HepG2 (cell line): ENCODE measurements around the gene LCN2. TPM values are rescaled to one million over a fixed set of nuclear protein-coding genes. Genes with fewer than 3 reads are reported as not detected.
A peak's percentile ranks its signal among the peaks of the same experiment; 100 is the strongest.

ENCODE experiments used
- ASH2L ChIP-seq: fragments of 300-600, 200-600 bp; sonication (generic); IDR thresholded peaks from 2 replicates; pipeline ENCODE4 v1.7.0; 2017; ENCODE audit warnings: low read depth, mild to moderate bottlenecking, moderate library complexity, mixed read lengths, low read length; ENCODE audit not compliant: insufficient read length
- HDAC2 ChIP-seq: sonication (generic); formaldehyde crosslinking; IDR thresholded peaks from 2 replicates; pipeline ENCODE4 v1.4.0; 2020; ENCODE audit warnings: missing genetic modification reagents
- KAT7 ChIP-seq: IDR thresholded peaks from 2 replicates; pipeline ENCODE4 v1.6.1; 2018; ENCODE audit warnings: borderline replicate concordance, missing compliant biosample characterization
- KMT2A ChIP-seq: sonication (generic); formaldehyde crosslinking; IDR thresholded peaks from 2 replicates; pipeline ENCODE4 v1.4.0; 2020; ENCODE audit warnings: missing genetic modification reagents
- MXI1 ChIP-seq: IDR thresholded peaks from 3 replicates; pipeline ENCODE4 v1.6.1; 2012; ENCODE audit warnings: low read depth, low read length, inconsistent platforms, borderline replicate concordance
- NCOA2 ChIP-seq: sonication (generic); formaldehyde crosslinking; IDR thresholded peaks from 2 replicates; pipeline ENCODE4 v1.8.0; 2022; ENCODE audit warnings: inconsistent platforms
- POLR2G ChIP-seq: fragments of 200-400 bp; formaldehyde crosslinking; IDR thresholded peaks from 2 replicates; pipeline ENCODE4 v1.6.1; 2018; ENCODE audit warnings: mild to moderate bottlenecking, low read depth, low read length, moderate library complexity
- RCOR2 ChIP-seq: IDR thresholded peaks from 2 replicates; pipeline ENCODE4 v1.6.1; 2016; ENCODE audit warnings: missing biosample characterization, missing genetic modification reagents
- RNF2 ChIP-seq: fragments of 450-650 bp; conservative IDR thresholded peaks from 2 replicates; pipeline ENCODE4 v1.6.1; 2016; ENCODE audit warnings: low read depth
- SALL2 ChIP-seq: sonication (generic); formaldehyde crosslinking; IDR thresholded peaks from 2 replicates; pipeline ENCODE4 v1.8.1; 2023; ENCODE audit warnings: mild to moderate bottlenecking, missing genetic modification reagents, inconsistent platforms
- TOPORS ChIP-seq: sonication (generic); formaldehyde crosslinking; IDR thresholded peaks from 2 replicates; pipeline ENCODE4 v1.8.0; 2023; ENCODE audit warnings: mild to moderate bottlenecking, missing genetic modification reagents
- ZNF160 ChIP-seq: sonication (generic); formaldehyde crosslinking; IDR thresholded peaks from 2 replicates; pipeline ENCODE4 v1.8.0; 2022; ENCODE audit warnings: mild to moderate bottlenecking, inconsistent platforms, missing genetic modification reagents
- ZNF724P ChIP-seq: sonication (generic); formaldehyde crosslinking; IDR thresholded peaks from 2 replicates; pipeline ENCODE4 v1.8.0; 2022; ENCODE audit warnings: missing genetic modification reagents, borderline replicate concordance
- polyA plus RNA-seq, 8 experiments: library from polyadenylated mRNA; depleted of rRNA in 3 of 8; stranded (reverse) in 7 of 8; unstranded in 1 of 8; fragments of >200 nt; fragmentation: Illumina TruSeq in 4 of 8; extraction: Trizol in 4 of 8; gene quantifications; 2 replicates each; pipeline versions ENCODE4 v1.2.1 to v1.2.3, GENCODE V29; 2011 to 2016; ENCODE audit warnings: low read depth in 4 of 8, missing spikeins in 1 of 8, mixed read lengths in 1 of 8; ENCODE audit not compliant: insufficient read depth in 1 of 8
- total RNA-seq, 5 experiments: library from RNA; depleted of rRNA; stranded (reverse); fragments of >200 nt; fragmentation: Illumina TruSeq; extraction: Trizol; gene quantifications; 2 replicates each; pipeline ENCODE4 v1.2.3, GENCODE V29; 2016; ENCODE audit warnings: low read depth in 1 of 5
- TF ChIP-seq, protein P1 (sequence below): sonication (generic); formaldehyde crosslinking; IDR thresholded peaks from 2 replicates; pipeline ENCODE4 v1.4.0; 2020; ENCODE audit warnings: missing genetic modification reagents
- TF ChIP-seq, protein P2 (sequence below): IDR thresholded peaks from 2 replicates; pipeline ENCODE4 v1.6.1; 2018; ENCODE audit warnings: missing genetic modification reagents
- TF ChIP-seq, protein P3 (sequence below): sonication (generic); formaldehyde crosslinking; IDR thresholded peaks from 2 replicates; pipeline ENCODE4 v1.5.1; 2020; ENCODE audit warnings: mild to moderate bottlenecking, missing genetic modification reagents
- TF ChIP-seq, protein P4 (sequence below): sonication (generic); formaldehyde crosslinking; IDR thresholded peaks from 2 replicates; pipeline ENCODE4 v1.5.0; 2020; ENCODE audit warnings: missing genetic modification reagents

LCN2 gene
- total and polyA plus RNA-seq, 2 of the 13 experiments (the other 11 are each of a cell fraction or from before 2014, with no cell fraction given): 0.38 to 1.4 TPM

GRCh38 chr9:128115187-128116103 lies 33.8 kb upstream of the LCN2 start (continued):
- TF ChIP-seq, protein P1, sequence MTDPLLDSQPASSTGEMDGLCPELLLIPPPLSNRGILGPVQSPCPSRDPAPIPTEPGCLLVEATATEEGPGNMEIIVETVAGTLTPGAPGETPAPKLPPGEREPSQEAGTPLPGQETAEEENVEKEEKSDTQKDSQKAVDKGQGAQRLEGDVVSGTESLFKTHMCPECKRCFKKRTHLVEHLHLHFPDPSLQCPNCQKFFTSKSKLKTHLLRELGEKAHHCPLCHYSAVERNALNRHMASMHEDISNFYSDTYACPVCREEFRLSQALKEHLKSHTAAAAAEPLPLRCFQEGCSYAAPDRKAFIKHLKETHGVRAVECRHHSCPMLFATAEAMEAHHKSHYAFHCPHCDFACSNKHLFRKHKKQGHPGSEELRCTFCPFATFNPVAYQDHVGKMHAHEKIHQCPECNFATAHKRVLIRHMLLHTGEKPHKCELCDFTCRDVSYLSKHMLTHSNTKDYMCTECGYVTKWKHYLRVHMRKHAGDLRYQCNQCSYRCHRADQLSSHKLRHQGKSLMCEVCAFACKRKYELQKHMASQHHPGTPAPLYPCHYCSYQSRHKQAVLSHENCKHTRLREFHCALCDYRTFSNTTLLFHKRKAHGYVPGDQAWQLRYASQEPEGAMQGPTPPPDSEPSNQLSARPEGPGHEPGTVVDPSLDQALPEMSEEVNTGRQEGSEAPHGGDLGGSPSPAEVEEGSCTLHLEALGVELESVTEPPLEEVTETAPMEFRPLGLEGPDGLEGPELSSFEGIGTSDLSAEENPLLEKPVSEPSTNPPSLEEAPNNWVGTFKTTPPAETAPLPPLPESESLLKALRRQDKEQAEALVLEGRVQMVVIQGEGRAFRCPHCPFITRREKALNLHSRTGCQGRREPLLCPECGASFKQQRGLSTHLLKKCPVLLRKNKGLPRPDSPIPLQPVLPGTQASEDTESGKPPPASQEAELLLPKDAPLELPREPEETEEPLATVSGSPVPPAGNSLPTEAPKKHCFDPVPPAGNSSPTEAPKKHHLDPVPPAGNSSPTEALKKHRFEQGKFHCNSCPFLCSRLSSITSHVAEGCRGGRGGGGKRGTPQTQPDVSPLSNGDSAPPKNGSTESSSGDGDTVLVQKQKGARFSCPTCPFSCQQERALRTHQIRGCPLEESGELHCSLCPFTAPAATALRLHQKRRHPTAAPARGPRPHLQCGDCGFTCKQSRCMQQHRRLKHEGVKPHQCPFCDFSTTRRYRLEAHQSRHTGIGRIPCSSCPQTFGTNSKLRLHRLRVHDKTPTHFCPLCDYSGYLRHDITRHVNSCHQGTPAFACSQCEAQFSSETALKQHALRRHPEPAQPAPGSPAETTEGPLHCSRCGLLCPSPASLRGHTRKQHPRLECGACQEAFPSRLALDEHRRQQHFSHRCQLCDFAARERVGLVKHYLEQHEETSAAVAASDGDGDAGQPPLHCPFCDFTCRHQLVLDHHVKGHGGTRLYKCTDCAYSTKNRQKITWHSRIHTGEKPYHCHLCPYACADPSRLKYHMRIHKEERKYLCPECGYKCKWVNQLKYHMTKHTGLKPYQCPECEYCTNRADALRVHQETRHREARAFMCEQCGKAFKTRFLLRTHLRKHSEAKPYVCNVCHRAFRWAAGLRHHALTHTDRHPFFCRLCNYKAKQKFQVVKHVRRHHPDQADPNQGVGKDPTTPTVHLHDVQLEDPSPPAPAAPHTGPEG: peak; percentile 90
- TF ChIP-seq KMT2A (CRISPR knock-in tag): peak; percentile 78; the same call in 1 of the 2 replicates
- TF ChIP-seq POLR2G: no peak
- TF ChIP-seq ZNF160 (CRISPR knock-in tag): peak; percentile 70
- TF ChIP-seq, protein P2, sequence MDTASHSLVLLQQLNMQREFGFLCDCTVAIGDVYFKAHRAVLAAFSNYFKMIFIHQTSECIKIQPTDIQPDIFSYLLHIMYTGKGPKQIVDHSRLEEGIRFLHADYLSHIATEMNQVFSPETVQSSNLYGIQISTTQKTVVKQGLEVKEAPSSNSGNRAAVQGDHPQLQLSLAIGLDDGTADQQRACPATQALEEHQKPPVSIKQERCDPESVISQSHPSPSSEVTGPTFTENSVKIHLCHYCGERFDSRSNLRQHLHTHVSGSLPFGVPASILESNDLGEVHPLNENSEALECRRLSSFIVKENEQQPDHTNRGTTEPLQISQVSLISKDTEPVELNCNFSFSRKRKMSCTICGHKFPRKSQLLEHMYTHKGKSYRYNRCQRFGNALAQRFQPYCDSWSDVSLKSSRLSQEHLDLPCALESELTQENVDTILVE (CRISPR knock-in tag): peak; percentile 71; the same call in 1 of the 2 replicates
- no peak; the same call in 1 of the 2 replicates for TF ChIP-seq KAT7 (CRISPR knock-in tag)
- TF ChIP-seq, protein P3, sequence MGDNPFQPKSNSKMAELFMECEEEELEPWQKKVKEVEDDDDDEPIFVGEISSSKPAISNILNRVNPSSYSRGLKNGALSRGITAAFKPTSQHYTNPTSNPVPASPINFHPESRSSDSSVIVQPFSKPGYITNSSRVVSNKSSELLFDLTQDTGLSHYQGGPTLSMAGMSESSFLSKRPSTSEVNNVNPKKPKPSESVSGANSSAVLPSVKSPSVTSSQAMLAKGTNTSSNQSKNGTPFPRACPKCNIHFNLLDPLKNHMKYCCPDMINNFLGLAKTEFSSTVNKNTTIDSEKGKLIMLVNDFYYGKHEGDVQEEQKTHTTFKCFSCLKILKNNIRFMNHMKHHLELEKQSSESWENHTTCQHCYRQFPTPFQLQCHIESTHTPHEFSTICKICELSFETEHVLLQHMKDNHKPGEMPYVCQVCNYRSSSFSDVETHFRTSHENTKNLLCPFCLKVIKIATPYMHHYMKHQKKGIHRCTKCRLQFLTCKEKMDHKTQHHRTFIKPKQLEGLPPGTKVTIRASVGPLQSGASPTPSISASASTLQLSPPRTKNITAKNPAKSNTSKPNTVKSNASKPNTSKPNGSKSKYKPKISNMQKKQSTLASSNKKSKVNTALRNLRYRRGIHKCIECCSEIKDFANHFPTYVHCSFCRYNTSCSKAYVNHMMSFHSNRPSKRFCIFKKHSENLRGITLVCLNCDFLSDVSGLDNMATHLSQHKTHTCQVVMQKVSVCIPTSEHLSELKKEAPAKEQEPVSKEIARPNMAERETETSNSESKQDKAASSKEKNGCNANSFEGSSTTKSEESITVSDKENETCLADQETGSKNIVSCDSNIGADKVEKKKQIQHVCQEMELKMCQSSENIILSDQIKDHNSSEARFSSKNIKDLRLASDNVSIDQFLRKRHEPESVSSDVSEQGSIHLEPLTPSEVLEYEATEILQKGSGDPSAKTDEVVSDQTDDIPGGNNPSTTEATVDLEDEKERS (CRISPR knock-in tag): peak; percentile 80
- TF ChIP-seq NCOA2: peak; percentile 89
- TF ChIP-seq TOPORS (CRISPR knock-in tag): no peak
- peak; percentile 96 for TF ChIP-seq HDAC2 (CRISPR knock-in tag)
- TF ChIP-seq RCOR2: peak; percentile 91
- TF ChIP-seq ASH2L: peak; percentile 76
- TF ChIP-seq SALL2 (CRISPR knock-in tag): no peak
- peak; percentile 38; the same call in 1 of the 3 replicates for TF ChIP-seq MXI1
- peak; percentile 49; the same call in 1 of the 2 replicates for TF ChIP-seq ZNF724P (CRISPR knock-in tag)
- TF ChIP-seq RNF2: peak; percentile 65; the same call in 1 of the 2 replicates
- TF ChIP-seq, protein P4, sequence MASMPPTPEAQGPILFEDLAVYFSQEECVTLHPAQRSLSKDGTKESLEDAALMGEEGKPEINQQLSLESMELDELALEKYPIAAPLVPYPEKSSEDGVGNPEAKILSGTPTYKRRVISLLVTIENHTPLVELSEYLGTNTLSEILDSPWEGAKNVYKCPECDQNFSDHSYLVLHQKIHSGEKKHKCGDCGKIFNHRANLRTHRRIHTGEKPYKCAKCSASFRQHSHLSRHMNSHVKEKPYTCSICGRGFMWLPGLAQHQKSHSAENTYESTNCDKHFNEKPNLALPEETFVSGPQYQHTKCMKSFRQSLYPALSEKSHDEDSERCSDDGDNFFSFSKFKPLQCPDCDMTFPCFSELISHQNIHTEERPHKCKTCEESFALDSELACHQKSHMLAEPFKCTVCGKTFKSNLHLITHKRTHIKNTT (CRISPR knock-in tag): no peak
